Prostate gland (tissue), 2 donors: ENCODE data around the gene PSMG4.

Source experiments
- CTCF ChIP-seq, 4 experiments: fragments of 200-600 bp in 2 of 4; fragments of 450-650 bp in 2 of 4; sonication (generic) in 2 of 4; IDR thresholded peaks; 1 replicate in 3 of 4; 2 replicates in 1 of 4; pipeline ENCODE4 v1.5.1; 2016 to 2019; ENCODE audit warnings: antibody characterized with exemption in 4 of 4, mild to moderate bottlenecking in 2 of 4, moderate library complexity in 2 of 4
- POLR2AphosphoS5 ChIP-seq: sonication (generic); formaldehyde crosslinking; IDR thresholded peaks from one replicate; pipeline ENCODE4 v1.6.1; 2017; ENCODE audit warnings: antibody characterized with exemption

DNA sequence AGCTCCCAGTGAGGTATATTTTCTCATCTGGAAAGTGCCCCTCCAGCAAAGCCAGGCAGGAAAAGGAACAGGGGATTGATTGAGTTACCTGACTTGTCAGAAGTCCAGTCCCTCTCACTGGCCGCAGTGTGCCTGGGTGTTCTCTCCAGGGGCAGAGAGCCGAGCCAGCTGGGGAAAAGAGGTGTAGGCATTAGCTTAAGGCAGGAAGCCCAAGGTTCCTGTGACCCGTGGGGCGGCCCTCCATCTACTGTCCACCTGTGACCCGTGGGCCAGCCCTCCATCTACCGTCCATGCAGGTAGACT lies 2.7 kb downstream of the PSMG4 start:
- TF ChIP-seq CTCF (IDR thresholded peaks at IDR 0.05) (no peak), POLR2AphosphoS5 (no peak)
